SIG-M5 (cell line): ENCODE results near the gene UQCRQ.
"Not testable (repeated sequence)": the region's sequence is repeated elsewhere in the genome, so short reads cannot be mapped to it uniquely, and the experiment has no call there.

Source experiments
- DNase-seq: peaks from one replicate; lab custom pipeline; 2025; lab: John Stamatoyannopoulos, UW

The UQCRQ gene

GRCh38 chr5:132832612-132833011, 33.8 kb upstream of the UQCRQ start:
- DNase-seq = no peak

- no peak for DNase-seq
Observed at GRCh38 chr5:132834057-132834456, 32.4 kb upstream of the UQCRQ start.

- no peak for DNase-seq
Observed at GRCh38 chr5:132836852-132837251, 29.6 kb upstream of the UQCRQ start.

DNA sequence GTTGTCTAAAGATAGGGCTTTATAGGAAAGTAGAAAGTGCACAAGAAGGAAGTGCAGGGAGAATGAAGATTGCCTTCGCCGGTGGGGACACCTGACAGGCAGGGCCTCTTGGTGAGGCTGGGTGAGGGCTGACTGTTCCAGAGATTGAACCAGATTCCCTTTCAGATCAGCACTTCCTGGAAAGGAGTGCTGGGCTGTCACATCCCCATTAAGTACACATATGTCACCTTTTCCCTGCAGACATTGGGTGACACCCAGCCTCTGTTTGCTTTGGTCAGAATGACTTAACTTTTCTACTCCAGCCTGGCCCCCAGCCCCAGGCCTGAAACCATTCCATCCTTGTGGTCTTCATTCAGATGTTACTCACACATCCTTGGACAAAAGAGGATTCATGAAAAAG, 28.6 kb upstream of the UQCRQ start:
- no peak for DNase-seq

- no peak for DNase-seq
Observed at GRCh38 chr5:132838516-132839282, 27.7 kb upstream of the UQCRQ start.

DNA sequence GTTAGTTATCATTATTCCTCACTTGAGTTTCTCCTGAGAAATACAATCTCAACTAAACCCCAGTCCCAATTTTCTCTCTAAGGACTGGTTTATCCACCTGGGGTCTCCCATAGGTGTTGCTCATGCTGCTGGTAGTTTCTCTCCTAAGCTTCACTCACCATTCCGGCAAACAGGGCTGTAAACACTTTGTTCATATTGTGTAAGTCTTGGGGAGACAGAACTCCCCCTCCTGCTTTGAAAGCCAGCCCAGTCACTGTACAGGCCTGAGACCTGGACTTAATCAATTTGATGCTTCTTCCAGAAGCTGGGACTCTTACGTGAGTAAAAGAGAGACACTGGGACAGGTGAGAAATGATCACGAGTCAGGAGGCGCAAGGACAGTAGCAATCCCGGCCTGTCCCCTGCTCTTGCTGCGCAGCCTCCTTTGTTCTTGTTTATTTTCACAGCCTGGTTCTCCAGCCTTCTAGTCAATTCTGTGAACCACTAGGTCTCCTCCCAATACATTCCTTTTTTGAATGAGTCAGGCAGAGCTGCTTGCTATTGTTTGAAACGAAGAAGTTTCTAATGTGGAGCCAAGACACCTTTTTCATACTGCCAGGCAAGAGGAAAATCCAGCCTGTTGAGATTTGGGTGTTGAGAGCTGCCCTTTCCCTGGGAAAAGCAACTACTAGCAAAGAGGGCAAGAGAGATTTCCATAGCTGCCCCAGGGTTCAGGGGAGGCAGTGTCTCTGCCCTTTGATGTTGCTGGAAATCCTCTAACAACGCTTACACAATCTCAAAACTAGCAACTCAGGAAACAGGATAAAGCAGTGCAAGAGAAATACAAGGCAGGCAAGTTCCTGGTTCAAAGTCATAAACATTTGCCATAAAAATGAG, 26.8 kb upstream of the UQCRQ start:
- no peak for DNase-seq

DNA sequence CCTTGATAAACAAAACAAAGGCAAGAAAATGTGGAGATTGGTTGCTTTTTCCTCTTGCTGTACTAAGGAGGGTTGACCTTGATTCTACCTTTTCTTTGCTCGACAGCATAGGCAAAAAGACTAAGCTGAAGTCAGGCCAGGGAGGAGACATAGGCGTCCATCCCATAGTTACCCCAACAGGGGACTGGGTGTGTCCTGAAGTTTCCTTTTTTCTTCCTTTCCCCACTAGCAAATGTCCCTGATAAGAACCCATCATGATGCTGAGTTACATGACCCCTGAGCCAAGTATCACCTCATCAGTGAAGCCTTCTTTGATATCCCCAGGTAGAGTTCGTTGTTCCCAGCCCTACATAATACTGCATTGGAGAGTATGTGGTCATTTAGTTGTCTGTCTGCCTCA, 26.1 kb upstream of the UQCRQ start:
- no peak for DNase-seq

GRCh38 chr5:132840896-132841295, 25.5 kb upstream of the UQCRQ start:
- DNase-seq = no peak

DNA sequence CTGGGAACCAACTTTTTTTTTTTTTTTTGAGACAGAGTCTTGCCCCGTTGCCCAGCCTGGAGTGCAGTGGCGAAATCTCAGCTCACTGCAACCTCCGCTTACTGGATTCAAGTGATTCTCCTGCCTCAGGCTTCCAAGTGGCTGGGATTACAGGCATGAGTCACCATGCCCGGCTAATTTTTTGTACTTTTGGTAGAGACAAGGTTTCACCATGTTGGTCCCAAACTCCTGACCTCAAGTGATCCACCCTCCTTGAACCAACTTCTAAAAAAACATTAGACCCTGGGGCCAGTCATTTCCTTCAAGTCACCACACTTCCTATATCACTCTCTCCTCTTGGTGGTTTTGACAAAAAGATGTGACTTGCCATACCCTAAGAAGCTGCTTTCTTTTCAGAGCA, 25.1 kb upstream of the UQCRQ start:
- no peak for DNase-seq

- no peak for DNase-seq
Observed at GRCh38 chr5:132848270-132848669, 18.2 kb upstream of the UQCRQ start.

- DNase-seq = no peak
Observed at GRCh38 chr5:132849347-132849746, 17.1 kb upstream of the UQCRQ start.

DNA sequence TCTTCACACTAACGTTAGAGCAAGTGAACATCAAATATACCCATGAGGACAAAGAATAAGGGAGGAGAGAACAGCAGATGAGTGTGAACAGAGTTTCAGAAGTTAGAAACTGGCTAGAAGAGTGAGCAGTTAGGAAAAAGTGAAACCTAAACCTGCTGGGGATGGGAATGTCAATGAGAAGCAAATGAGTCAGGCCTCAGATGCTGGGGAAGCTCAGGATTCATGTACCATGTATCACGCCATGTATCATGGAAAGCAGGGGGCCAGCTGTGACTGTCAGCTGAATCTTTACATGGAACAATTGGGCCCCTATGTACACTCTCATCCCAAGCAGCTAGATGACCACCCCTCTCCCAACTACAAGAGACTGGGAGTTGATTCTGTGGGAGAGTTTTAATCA, 16.4 kb upstream of the UQCRQ start:
- no peak for DNase-seq

- DNase-seq = no peak
Observed at GRCh38 chr5:132853323-132853722, 13.1 kb upstream of the UQCRQ start.

GRCh38 chr5:132853790-132854189, 12.7 kb upstream of the UQCRQ start:
- DNase-seq = no peak

DNA sequence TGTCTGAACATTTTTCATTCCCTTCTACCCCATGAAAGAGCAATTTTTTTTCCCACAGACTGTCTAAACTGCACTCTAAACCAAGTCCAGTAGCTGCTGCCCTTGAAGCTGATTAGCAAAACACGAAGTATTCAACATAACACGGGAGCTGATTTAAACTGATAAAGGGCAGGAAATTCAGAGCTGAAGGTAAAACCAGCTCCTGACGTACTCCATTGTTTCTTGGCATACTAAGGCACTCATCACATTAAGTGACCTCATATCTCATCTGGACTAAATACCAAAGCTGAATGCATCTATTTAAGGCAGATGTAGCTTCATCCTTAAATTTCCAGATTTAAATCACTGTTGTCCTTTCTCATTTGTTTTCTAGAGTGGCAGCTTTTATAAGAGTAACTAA, 12.1 kb upstream of the UQCRQ start:
- DNase-seq = no peak

DNA sequence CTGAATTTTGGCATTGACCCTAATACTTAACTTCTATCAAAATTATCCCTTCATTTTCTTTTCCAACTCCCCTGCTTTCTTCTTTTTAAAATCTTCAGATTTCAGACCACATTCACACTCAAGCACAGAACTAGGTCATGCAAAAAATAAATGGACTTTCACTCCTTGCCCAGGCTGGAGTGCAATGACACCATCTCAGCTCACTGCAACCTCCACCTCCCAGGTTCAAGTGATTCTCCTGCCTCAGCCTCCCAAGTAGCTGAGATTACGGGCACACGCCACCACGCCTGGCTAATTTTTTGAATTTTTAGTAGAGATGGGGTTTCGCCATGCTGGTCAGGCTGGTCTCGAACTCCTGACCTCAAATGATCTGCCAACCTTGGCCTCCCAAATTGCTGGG, 11.4 kb upstream of the UQCRQ start:
- DNase-seq = not testable (repeated sequence)

DNA sequence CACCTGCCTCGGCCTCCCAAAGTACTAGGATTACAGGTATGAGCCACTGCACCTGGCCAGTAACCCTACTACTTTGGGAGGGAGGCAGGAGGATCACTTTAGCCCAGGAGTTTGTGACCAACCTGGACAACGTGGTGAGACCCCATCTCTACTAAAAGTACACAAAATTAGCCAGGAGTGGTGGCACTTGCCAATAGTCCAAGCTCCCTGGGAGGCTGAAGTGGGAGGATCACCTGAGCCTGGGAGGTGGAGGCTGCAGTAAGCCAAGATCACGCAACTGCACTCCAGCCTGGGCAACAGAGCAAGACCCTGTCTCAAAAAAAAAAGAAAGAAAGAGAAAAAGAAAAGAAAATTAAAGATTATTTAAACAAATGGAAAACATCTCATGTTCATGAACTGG, 10.4 kb upstream of the UQCRQ start:
- no peak for DNase-seq

DNA sequence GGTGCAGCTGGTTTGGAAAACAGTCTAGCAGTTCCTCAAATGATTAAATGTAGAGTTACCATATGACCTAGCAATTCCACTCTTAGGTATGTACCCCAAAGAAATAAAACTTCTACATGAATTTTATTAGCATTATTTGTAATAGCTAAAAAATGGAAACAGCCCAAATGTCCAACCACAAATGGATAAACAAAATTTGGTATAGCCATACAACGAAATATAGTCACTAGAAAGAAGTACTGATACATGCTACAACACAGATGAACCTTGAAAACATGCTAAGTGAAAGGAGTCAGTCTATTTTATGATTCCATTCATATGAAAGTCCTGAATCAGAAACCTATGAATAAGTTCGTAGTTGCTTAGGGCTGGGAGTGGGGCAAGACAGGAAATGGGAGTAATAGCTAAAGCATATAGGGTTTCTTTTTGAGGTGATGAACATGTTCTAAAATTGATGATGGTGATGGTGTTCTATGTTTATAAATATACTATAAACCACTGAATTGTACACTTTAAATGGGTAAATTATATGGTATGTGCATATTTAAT, 6.5 kb upstream of the UQCRQ start:
- no peak for DNase-seq

DNA sequence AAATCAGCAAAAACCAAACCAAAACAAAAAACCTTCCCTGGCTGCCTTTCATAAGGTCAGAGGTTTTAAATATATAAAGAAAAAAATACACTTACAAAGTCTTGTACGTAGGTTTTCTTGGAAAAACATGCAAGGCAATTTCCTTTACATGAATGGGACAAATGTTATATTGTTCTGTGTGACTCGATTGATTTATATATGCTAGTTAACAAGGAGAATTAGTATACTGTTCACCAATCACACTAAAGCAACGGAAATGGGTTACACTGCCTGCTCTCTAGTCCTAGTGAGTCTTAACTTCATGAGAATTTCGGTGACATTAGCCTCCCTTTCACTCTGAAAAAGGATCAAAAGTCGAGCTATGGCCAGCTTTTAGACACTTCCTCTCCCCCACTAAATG, 5.7 kb upstream of the UQCRQ start:
- no peak for DNase-seq

- no peak for DNase-seq
Observed at GRCh38 chr5:132865668-132866341, 637 bp upstream of the UQCRQ start.

DNA sequence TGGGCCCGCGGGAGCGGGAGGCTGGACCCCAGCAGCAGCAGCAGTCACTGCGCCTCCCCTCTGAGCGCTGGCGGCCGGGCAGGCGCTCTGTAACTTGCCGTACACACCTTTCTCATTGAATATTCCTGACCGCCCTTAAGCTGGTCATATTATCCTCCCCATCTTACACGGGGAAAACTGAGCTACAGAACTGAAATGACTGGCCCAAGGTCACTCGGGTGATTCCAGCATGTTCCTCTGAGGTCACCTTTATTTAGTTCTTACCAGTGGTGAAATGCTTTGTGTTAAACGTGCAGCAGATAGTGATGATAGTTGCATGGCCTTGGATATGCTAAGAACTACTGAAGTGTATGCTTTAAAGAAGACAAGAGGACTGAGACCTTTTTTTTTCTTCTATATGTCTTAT, 607 bp downstream of the UQCRQ start:
- DNase-seq = no peak

DNA sequence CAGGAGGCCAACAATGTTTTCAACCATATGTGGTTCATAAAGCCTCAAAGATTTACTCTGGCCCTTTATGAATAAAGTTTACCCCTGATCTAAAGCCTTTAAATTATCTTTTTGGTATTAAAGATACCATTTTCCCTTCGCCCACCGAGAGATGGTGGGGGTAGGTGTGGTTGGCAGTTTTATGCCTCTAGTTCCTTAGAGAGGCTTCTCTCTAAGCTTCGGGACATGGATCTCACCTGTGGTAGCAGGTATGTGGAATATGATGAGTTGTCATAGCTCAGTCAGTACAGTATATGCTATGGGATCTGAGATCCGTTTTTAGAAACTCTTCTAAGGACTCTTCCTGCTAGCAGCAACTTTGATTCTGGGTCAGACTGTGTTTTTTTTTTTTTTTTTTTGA, 2.3 kb downstream of the UQCRQ start:
- no peak for DNase-seq

DNA sequence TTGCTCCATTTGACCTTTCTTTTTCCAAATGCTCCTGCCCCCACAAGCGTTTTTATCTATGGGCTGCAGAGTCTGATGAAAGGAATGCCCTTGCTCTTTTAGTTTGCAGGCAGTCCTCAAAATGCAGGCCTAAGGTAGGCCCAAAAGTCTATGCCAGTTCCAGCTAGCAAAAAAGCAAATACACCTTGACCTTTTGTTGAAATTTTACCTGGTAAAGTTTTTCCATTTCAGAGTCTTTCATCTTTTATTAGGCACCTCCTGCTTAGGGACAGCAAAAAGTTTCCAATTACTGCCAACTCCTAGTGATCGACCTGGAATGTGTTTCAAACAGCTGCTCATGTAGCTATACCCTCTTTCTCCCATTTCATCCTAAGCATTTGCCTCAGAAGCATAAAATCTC, 4.4 kb downstream of the UQCRQ start:
- no peak for DNase-seq
